Effector CD4-positive, alpha-beta T cell (primary cell): Measurements from ENCODE around the gene BATF.

Source experiments
- DNase-seq: peaks from one replicate; pipeline ENCODE4 v3.0.0-alpha.2; 2020

Gene BATF

GRCh38 chr14:75501080-75501479 is 21.2 kb upstream of the BATF start:
- DNase-seq: no peak

- DNase-seq: no peak
Observed at GRCh38 chr14:75504411-75504810, 17.9 kb upstream of the BATF start.

GRCh38 chr14:75506930-75507329 is 15.3 kb upstream of the BATF start:
- DNase-seq: no peak

GRCh38 chr14:75510547-75510946 is 11.7 kb upstream of the BATF start:
- DNase-seq: no peak

- no peak for DNase-seq
Observed at GRCh38 chr14:75511201-75511600, 11.1 kb upstream of the BATF start.

- DNase-seq: no peak
Observed at GRCh38 chr14:75513911-75514672, 8.2 kb upstream of the BATF start.

GRCh38 chr14:75514673-75515628 is 7.3 kb upstream of the BATF start:
- DNase-seq: peak; percentile 47

- DNase-seq: no peak
Observed at GRCh38 chr14:75515629-75515996, 6.7 kb upstream of the BATF start.

- no peak for DNase-seq
Observed at GRCh38 chr14:75518625-75519024, 3.6 kb upstream of the BATF start.

GRCh38 chr14:75519394-75519793 is 2.9 kb upstream of the BATF start:
- no peak for DNase-seq

- no peak for DNase-seq
Observed at GRCh38 chr14:75519826-75520728, 2.2 kb upstream of the BATF start.

- no peak for DNase-seq
Observed at GRCh38 chr14:75520852-75521251, 1.4 kb upstream of the BATF start.

GRCh38 chr14:75521415-75522199 is 662 bp upstream of the BATF start:
- DNase-seq: no peak

GRCh38 chr14:75522983-75523318 is 682 bp downstream of the BATF start:
- no peak for DNase-seq

- DNase-seq: no peak
Observed at GRCh38 chr14:75523771-75524171, 1.5 kb downstream of the BATF start.

- DNase-seq: no peak
Observed at GRCh38 chr14:75525969-75526368, 3.7 kb downstream of the BATF start.

- no peak for DNase-seq
Observed at GRCh38 chr14:75527449-75528163, 5.3 kb downstream of the BATF start.

GRCh38 chr14:75531256-75531655 is 9.0 kb downstream of the BATF start:
- no peak for DNase-seq

- DNase-seq: no peak
Observed at GRCh38 chr14:75531660-75532317, 9.5 kb downstream of the BATF start.

GRCh38 chr14:75533791-75534555 is 11.7 kb downstream of the BATF start:
- no peak for DNase-seq
